ENCODE results near the gene CAMK2G.

The CAMK2G gene

DNA sequence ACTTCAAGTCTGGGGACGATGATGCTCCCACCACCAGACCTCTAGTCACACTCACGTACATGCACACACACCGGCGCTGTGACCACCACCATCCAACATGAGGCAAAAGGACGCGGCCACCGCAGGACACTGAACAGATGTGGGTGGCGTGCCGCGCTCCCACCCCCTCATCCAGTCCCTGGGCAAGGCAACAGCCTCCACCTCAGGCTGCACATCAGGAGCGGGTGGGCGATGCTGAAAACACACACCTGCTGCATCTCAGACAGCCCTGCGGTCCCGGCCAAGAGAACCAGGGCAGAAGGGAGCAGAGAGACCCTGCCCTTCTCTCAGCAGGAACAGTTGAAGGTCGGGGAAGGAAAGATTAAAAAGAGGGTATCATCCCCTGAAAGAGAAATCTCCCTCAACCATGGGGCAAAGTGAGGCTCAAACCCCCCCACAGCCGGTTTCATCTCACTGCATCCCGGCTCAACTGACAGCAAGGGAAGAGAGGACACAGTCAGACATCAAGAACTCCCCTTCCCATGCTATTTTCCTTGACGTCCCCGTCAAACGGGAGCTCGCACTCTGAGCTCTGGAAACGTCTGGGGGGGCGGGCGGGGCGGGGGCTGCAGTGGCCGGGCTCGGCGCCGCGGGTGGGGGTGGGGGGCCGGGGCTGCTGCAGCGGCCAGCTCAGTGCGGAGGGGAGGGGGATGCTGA is 1.1 kb downstream of the CAMK2G start:
- no peak for DNase-seq (ENCODE audit: low read depth)
- TF ChIP-seq, protein P1, sequence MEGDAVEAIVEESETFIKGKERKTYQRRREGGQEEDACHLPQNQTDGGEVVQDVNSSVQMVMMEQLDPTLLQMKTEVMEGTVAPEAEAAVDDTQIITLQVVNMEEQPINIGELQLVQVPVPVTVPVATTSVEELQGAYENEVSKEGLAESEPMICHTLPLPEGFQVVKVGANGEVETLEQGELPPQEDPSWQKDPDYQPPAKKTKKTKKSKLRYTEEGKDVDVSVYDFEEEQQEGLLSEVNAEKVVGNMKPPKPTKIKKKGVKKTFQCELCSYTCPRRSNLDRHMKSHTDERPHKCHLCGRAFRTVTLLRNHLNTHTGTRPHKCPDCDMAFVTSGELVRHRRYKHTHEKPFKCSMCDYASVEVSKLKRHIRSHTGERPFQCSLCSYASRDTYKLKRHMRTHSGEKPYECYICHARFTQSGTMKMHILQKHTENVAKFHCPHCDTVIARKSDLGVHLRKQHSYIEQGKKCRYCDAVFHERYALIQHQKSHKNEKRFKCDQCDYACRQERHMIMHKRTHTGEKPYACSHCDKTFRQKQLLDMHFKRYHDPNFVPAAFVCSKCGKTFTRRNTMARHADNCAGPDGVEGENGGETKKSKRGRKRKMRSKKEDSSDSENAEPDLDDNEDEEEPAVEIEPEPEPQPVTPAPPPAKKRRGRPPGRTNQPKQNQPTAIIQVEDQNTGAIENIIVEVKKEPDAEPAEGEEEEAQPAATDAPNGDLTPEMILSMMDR (IDR thresholded peaks at IDR 0.05; ENCODE audit: insufficient read depth, low read depth, low read length, missing control alignments), result no peak
- peak overlapping the region; percentile 69 for H3K4me3 ChIP-seq (ENCODE audit: low read depth, low read length)

DNA sequence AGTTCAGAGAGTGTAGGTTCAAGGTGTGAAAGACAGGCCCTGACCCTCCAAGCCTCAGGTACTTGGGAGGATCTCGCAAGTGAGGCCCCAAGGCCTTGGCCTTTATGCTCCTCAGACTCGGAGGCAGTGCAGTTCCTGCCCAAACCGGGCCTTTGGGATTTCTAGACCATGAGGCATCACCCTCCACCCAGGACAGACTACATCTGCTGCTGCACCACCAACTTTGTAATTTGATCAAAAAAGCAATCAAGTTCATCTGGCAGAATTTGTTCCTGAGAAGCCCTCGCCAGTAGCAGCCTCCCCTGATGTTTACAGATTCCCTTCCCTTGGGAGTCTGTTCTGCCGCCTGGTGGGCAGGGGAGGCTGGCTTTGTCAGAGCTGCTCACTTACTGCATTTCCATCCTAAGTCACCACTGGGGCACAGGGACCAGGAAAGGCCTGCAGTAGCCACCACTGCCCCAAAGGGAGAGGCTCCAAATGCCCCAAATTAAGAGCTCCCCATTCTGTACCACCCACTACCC is 2.1 kb downstream of the CAMK2G start:
- H3K4me3 ChIP-seq (ENCODE audit: low read depth, low read length), result no peak overlapping the region
- DNase-seq (ENCODE audit: low read depth), result no peak
- TF ChIP-seq, protein P1 (IDR thresholded peaks at IDR 0.05; ENCODE audit: insufficient read depth, low read depth, low read length, missing control alignments), result no peak

GRCh38 chr10:73871295-73872189 is 2.8 kb downstream of the CAMK2G start:
- no peak for DNase-seq (ENCODE audit: low read depth)
- TF ChIP-seq, protein P1 (IDR thresholded peaks at IDR 0.05; ENCODE audit: insufficient read depth, low read depth, low read length, missing control alignments), result no peak
- H3K4me3 ChIP-seq (ENCODE audit: low read depth, low read length), result no peak overlapping the region

- TF ChIP-seq, protein P1 (IDR thresholded peaks at IDR 0.05; ENCODE audit: insufficient read depth, low read depth, low read length, missing control alignments), result no peak
- no peak for DNase-seq (ENCODE audit: low read depth)
- no peak overlapping the region for H3K4me3 ChIP-seq (ENCODE audit: low read depth, low read length)
These were observed 5.6 kb downstream of the CAMK2G start for GRCh38 chr10:73868655-73869195.

- no peak overlapping the region for H3K4me3 ChIP-seq (ENCODE audit: low read depth, low read length)
- TF ChIP-seq, protein P1 (IDR thresholded peaks at IDR 0.05; ENCODE audit: insufficient read depth, low read depth, low read length, missing control alignments), result no peak
These were observed 6.3 kb downstream of the CAMK2G start for GRCh38 chr10:73867871-73868631.

GRCh38 chr10:73867126-73867807 is 7.1 kb downstream of the CAMK2G start:
- H3K4me3 ChIP-seq (ENCODE audit: low read depth, low read length), result no peak overlapping the region
- TF ChIP-seq, protein P1 (IDR thresholded peaks at IDR 0.05; ENCODE audit: insufficient read depth, low read depth, low read length, missing control alignments), result no peak
- DNase-seq (ENCODE audit: low read depth), result no peak

More at GRCh38 chr10:73867871-73868631, 6.3 kb downstream of the CAMK2G start:
- DNase-seq (ENCODE audit: low read depth), result no peak

Measured in GM12865 (cell line).